ENCODE data around the gene PRKCG. TPM values are rescaled to one million over a fixed set of nuclear protein-coding genes. Genes with fewer than 3 reads are reported as not detected.

The PRKCG gene
- total RNA-seq, 1 donor from 2014 or later, result not detected

DNA sequence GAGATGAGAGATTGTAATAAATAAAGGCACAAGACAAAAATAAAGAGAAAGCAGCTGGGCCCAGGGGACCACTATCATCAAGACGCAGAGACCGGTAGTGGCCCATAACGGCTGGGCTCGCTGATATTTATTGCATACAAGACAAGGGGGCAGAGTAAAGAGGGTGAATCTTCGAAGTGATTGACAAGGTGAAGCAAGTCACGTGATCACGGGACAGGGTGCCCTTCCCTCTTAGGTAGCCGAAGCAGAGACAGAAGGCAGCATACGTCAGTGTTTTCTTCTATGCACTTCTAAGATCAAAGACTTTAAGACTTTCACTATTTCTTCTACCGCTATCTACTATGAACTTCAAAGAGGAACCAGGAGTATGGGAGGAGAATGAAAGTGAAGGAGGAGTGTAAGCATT, 4.6 kb upstream of the PRKCG start:
- Mint-ChIP-seq H3K4me1 (peaks cover 51% of the 10 kb centered on the region), H3K36me3 (ENCODE audit: low read depth) (peaks cover 35% of the 10 kb centered on the region), H3K27me3 (no peaks in the 10 kb centered on the region), H3K27ac (peak overlapping the region; percentile 39), H3K4me3 (peak overlapping the region; percentile 37), H3K9me3 (no peaks in the 10 kb centered on the region)
- intact Hi-C loops (cut with micrococcal nuclease), result no loop called here
- DNase-seq, result peak; percentile 85

GRCh38 chr19:53878776-53879139, 3.2 kb upstream of the PRKCG start:
- intact Hi-C loops (cut with micrococcal nuclease), result loop anchor here (1.0 kb wide), 1 partner anchor 9 kb away; no protein-coding TSS in a partner anchor
- DNase-seq, result no peak
- peaks cover 9% of the 10 kb centered on the region for H3K27me3 Mint-ChIP-seq
- H3K4me1 Mint-ChIP-seq, result peaks cover 42% of the 10 kb centered on the region
- no peak overlapping the region for H3K27ac Mint-ChIP-seq
- peaks cover 25% of the 10 kb centered on the region for H3K36me3 Mint-ChIP-seq (ENCODE audit: low read depth)
- no peak overlapping the region for H3K4me3 Mint-ChIP-seq
- H3K9me3 Mint-ChIP-seq, result no peaks in the 10 kb centered on the region

DNA sequence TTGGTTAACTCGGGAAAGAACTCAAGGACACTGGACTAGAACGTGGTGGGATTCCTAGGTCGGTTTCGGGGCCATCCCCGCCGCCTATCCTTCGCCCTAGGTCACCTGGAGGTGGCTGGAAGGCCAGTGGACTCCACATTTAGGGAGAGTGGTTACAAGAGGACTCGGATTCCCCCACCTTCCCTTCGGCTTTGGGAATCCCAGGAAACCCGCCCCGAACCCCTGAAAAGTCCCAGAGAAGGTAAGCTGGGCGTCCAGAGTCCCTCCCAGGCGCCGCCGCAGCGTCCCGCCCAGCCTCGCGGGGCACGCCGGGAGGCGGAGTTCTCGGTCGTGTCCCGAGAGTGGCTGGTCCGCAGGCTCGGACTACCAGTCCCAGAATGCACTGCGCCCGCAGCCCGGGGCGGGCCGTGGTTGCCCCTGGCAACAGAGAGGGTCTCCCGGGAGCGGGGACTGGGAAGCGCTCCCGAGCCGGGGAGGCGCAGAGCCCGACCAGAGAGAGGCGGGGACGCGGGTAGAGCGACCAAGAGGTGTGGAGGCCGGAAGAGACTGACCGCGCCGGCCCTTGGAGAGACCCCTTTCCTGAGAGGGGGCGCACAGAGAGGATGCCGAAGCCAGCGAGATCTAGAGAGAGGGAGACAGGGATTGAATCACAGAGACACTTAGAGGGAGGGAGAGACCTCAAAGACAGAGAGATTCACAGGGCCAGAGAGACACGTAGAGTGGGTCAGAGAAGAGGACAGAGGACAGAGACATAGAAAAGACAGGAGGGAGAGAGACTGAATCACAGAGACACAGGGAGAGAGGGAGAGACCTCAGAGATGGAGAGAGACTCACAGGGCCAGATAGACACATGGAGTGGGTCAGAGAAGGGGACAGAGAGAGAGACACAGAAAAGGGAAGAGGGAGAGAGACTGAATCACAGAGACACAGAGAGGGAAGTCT, 2.6 kb upstream of the PRKCG start:
- no peak overlapping the region for H3K4me3 Mint-ChIP-seq
- peaks cover 15% of the 10 kb centered on the region for H3K27me3 Mint-ChIP-seq
- no peaks in the 10 kb centered on the region for H3K9me3 Mint-ChIP-seq
- peaks cover 37% of the 10 kb centered on the region for H3K4me1 Mint-ChIP-seq
- intact Hi-C loops (cut with micrococcal nuclease), result loop anchor here (1.0 to 2.0 kb wide), 2 partner anchors 10 to 37 kb away; no protein-coding TSS in a partner anchor
- peak; percentile 97 for DNase-seq
- H3K36me3 Mint-ChIP-seq (ENCODE audit: low read depth), result peaks cover 19% of the 10 kb centered on the region
- H3K27ac Mint-ChIP-seq, result no peak overlapping the region

- no peak overlapping the region for H3K27ac Mint-ChIP-seq
- H3K27me3 Mint-ChIP-seq, result peaks cover 27% of the 10 kb centered on the region
- intact Hi-C loops (cut with micrococcal nuclease), result loop anchor here (2.0 kb wide), 1 partner anchor 38 kb away; no protein-coding TSS in a partner anchor
- peaks cover 8% of the 10 kb centered on the region for H3K36me3 Mint-ChIP-seq (ENCODE audit: low read depth)
- peaks cover 25% of the 10 kb centered on the region for H3K4me1 Mint-ChIP-seq
- no peaks in the 10 kb centered on the region for H3K9me3 Mint-ChIP-seq
- peak; percentile 58 for DNase-seq
- H3K4me3 Mint-ChIP-seq, result no peak overlapping the region
Measured at GRCh38 chr19:53880711-53881481, 1.1 kb upstream of the PRKCG start.

- Mint-ChIP-seq H3K36me3 (ENCODE audit: low read depth) (no peaks in the 10 kb centered on the region), H3K4me3 (peak overlapping the region; percentile 10), H3K27me3 (peaks cover 34% of the 10 kb centered on the region), H3K4me1 (peaks cover 13% of the 10 kb centered on the region), H3K9me3 (no peaks in the 10 kb centered on the region), H3K27ac (no peak overlapping the region)
- DNase-seq, result no peak
- intact Hi-C loops (cut with micrococcal nuclease), result no loop called here
Measured at GRCh38 chr19:53882391-53883050, 524 bp downstream of the PRKCG start.

GRCh38 chr19:53883231-53883661, 1.2 kb downstream of the PRKCG start:
- DNase-seq, result peak; percentile 76
- Mint-ChIP-seq H3K9me3 (no peaks in the 10 kb centered on the region), H3K4me1 (peaks cover 10% of the 10 kb centered on the region), H3K27me3 (peaks cover 34% of the 10 kb centered on the region), H3K27ac (no peak overlapping the region), H3K4me3 (no peak overlapping the region), H3K36me3 (ENCODE audit: low read depth) (no peaks in the 10 kb centered on the region)
- intact Hi-C loops (cut with micrococcal nuclease), result no loop called here

- Mint-ChIP-seq H3K36me3 (ENCODE audit: low read depth) (no peaks in the 10 kb centered on the region), H3K4me1 (peaks cover 8% of the 10 kb centered on the region), H3K27ac (no peak overlapping the region), H3K9me3 (no peaks in the 10 kb centered on the region), H3K4me3 (peak overlapping the region; percentile 1), H3K27me3 (peaks cover 34% of the 10 kb centered on the region)
- intact Hi-C loops (cut with micrococcal nuclease), result no loop called here
- DNase-seq, result no peak
Measured at GRCh38 chr19:53883741-53884140, 1.7 kb downstream of the PRKCG start.

DNA sequence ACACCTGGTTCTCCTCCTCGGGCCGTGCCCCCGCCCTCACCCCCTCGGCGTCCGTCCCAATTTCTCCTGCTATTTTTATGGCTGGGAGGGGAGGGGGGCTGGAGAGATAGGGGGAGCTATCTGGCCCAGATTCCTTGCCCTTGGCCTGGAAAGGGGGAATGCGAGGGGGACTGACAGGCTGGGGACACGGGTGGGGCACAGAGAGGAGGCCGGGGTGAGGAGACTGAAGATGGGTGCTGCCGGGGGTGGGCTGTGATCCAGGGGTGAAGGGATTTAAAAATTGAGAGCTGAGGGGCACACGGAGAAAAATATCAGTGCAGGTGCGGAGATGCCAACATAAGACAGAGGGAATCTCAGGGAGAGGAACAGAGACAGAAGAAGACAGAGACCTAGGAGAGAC, 2.3 kb downstream of the PRKCG start:
- DNase-seq, result no peak
- Mint-ChIP-seq H3K4me1 (peaks cover 4% of the 10 kb centered on the region), H3K27me3 (peaks cover 34% of the 10 kb centered on the region), H3K36me3 (ENCODE audit: low read depth) (no peaks in the 10 kb centered on the region), H3K27ac (no peak overlapping the region), H3K4me3 (no peak overlapping the region), H3K9me3 (no peaks in the 10 kb centered on the region)
- intact Hi-C loops (cut with micrococcal nuclease), result no loop called here

- no peak for DNase-seq
- intact Hi-C loops (cut with micrococcal nuclease), result no loop called here
- Mint-ChIP-seq H3K27ac (no peak overlapping the region), H3K27me3 (peaks cover 34% of the 10 kb centered on the region), H3K9me3 (no peaks in the 10 kb centered on the region), H3K4me1 (peaks cover 5% of the 10 kb centered on the region), H3K36me3 (ENCODE audit: low read depth) (no peaks in the 10 kb centered on the region), H3K4me3 (no peak overlapping the region)
Measured at GRCh38 chr19:53885036-53885435, 3.0 kb downstream of the PRKCG start.

- Mint-ChIP-seq H3K4me3 (no peak overlapping the region), H3K4me1 (peaks cover 3% of the 10 kb centered on the region), H3K27ac (no peak overlapping the region), H3K9me3 (no peaks in the 10 kb centered on the region), H3K36me3 (ENCODE audit: low read depth) (no peaks in the 10 kb centered on the region), H3K27me3 (peaks cover 10% of the 10 kb centered on the region)
- no peak for DNase-seq
- intact Hi-C loops (cut with micrococcal nuclease), result no loop called here
Measured at GRCh38 chr19:53892301-53892980, 10.4 kb downstream of the PRKCG start.

GRCh38 chr19:53892981-53893325, 11.0 kb downstream of the PRKCG start:
- Mint-ChIP-seq H3K4me3 (no peak overlapping the region), H3K27me3 (peaks cover 12% of the 10 kb centered on the region), H3K4me1 (peaks cover 3% of the 10 kb centered on the region), H3K36me3 (ENCODE audit: low read depth) (no peaks in the 10 kb centered on the region), H3K27ac (no peak overlapping the region), H3K9me3 (no peaks in the 10 kb centered on the region)
- no peak for DNase-seq
- intact Hi-C loops (cut with micrococcal nuclease), result no loop called here

- Mint-ChIP-seq H3K9me3 (no peaks in the 10 kb centered on the region), H3K36me3 (ENCODE audit: low read depth) (no peaks in the 10 kb centered on the region), H3K27me3 (peaks cover 15% of the 10 kb centered on the region), H3K4me1 (peaks cover 6% of the 10 kb centered on the region), H3K4me3 (no peak overlapping the region), H3K27ac (no peak overlapping the region)
- intact Hi-C loops (cut with micrococcal nuclease), result no loop called here
- DNase-seq, result no peak
Measured at GRCh38 chr19:53894707-53895106, 12.7 kb downstream of the PRKCG start.

- H3K4me3 Mint-ChIP-seq, result no peak overlapping the region
- H3K27me3 Mint-ChIP-seq, result peaks cover 13% of the 10 kb centered on the region
- DNase-seq, result no peak
- intact Hi-C loops (cut with micrococcal nuclease), result no loop called here
- no peaks in the 10 kb centered on the region for H3K36me3 Mint-ChIP-seq (ENCODE audit: low read depth)
- no peak overlapping the region for H3K27ac Mint-ChIP-seq
- H3K4me1 Mint-ChIP-seq, result peaks cover 4% of the 10 kb centered on the region
- H3K9me3 Mint-ChIP-seq, result no peaks in the 10 kb centered on the region
Measured at GRCh38 chr19:53896682-53897081, 14.7 kb downstream of the PRKCG start.
